HEK293 (cell line): ENCODE results near the gene LBX2.

Experiments
- CTCF ChIA-PET: fragments of 350-600 bp; formaldehyde crosslinking; extraction: SDS; loops from one replicate; lab custom pipeline; 2021; ENCODE audit warnings: antibody characterized with exemption; lab: Yijun Ruan, JAX
- POLR2A ChIA-PET: fragments of 300-600 bp; formaldehyde crosslinking; extraction: SDS; loops from one replicate; lab custom pipeline; 2020; ENCODE audit warnings: antibody characterized with exemption, inconsistent platforms; lab: Yijun Ruan, JAX
- H3K27ac ChIP-seq: fragments of 200-500 bp; sonication (Bioruptor generic); 2 replicates; pipeline ENCODE4 v1.5.1; 2014; ENCODE audit warnings: low read depth, low read length, control low read depth, inconsistent platforms; ENCODE audit errors: extremely low read depth
- H3K36me3 ChIP-seq, 2 experiments: fragments of 200-500 bp in 1 of 2; sonication (Bioruptor generic) in 1 of 2; 1 replicate in 1 of 2; 2 replicates in 1 of 2; pipeline ENCODE4 v1.5.1; 2014 to 2017; ENCODE audit warnings: inconsistent platforms in 2 of 2, low read length in 2 of 2; ENCODE audit not compliant: control insufficient read depth in 2 of 2, insufficient read depth in 1 of 2
- H3K4me1 ChIP-seq: fragments of 200-500 bp; sonication (Bioruptor generic); 2 replicates; pipeline ENCODE4 v1.5.1; 2014; ENCODE audit warnings: mild to moderate bottlenecking, low read length, inconsistent platforms; ENCODE audit not compliant: control insufficient read depth, insufficient read depth
- H3K4me3 ChIP-seq: 2 replicates; pipeline ENCODE4 v1.5.1; 2011; ENCODE audit warnings: low read depth, mild to moderate bottlenecking, control low read depth, low read length, moderate library complexity
- H3K9me3 ChIP-seq: fragments of 200-500 bp; sonication (Bioruptor generic); 2 replicates; pipeline ENCODE4 v1.5.1; 2014; ENCODE audit warnings: low read depth, low read length, inconsistent platforms; ENCODE audit not compliant: control insufficient read depth, insufficient read depth
- BCL6B ChIP-seq: fragments of 450-650 bp; formaldehyde crosslinking; IDR thresholded peaks from 2 replicates; pipeline ENCODE4 v1.5.1; 2017; ENCODE audit warnings: missing biosample characterization, missing genetic modification characterization
- PBX3 ChIP-seq: sonication (generic); formaldehyde crosslinking; IDR thresholded peaks from 2 replicates; pipeline ENCODE4 v1.8.1; 2022; ENCODE audit warnings: mild to moderate bottlenecking, moderate library complexity, missing genetic modification reagents
- ZBTB44 ChIP-seq: fragments of 450-650 bp; IDR thresholded peaks from 2 replicates; pipeline ENCODE4 v1.5.1; 2018; ENCODE audit warnings: missing biosample characterization, mild to moderate bottlenecking, missing genetic modification characterization
- ZIC2 ChIP-seq: fragments of 450-650 bp; formaldehyde crosslinking; IDR thresholded peaks from 2 replicates; pipeline ENCODE4 v1.5.1; 2016; ENCODE audit warnings: missing biosample characterization, missing genetic modification characterization
- ZNF248 ChIP-seq: fragments of 450-650 bp; formaldehyde crosslinking; IDR thresholded peaks from 2 replicates; pipeline ENCODE4 v1.5.1; 2017; ENCODE audit warnings: missing biosample characterization, missing genetic modification characterization
- ZNF404 ChIP-seq: fragments of 450-650 bp; formaldehyde crosslinking; IDR thresholded peaks from 2 replicates; pipeline ENCODE4 v1.5.1; 2017; ENCODE audit warnings: missing biosample characterization, missing genetic modification characterization
- ZNF488 ChIP-seq: fragments of 450-650 bp; formaldehyde crosslinking; IDR thresholded peaks from 2 replicates; pipeline ENCODE4 v1.5.1; 2016; ENCODE audit warnings: missing biosample characterization, missing genetic modification characterization
- ZNF530 ChIP-seq: fragments of 450-650 bp; formaldehyde crosslinking; IDR thresholded peaks from 2 replicates; pipeline ENCODE4 v1.5.1; 2016; ENCODE audit warnings: low read depth, missing biosample characterization, missing genetic modification characterization
- ZNF548 ChIP-seq: fragments of 450-650 bp; formaldehyde crosslinking; IDR thresholded peaks from 2 replicates; pipeline ENCODE4 v1.5.1; 2016; ENCODE audit warnings: missing biosample characterization, missing genetic modification characterization
- ZNF558 ChIP-seq: fragments of 450-650 bp; formaldehyde crosslinking; IDR thresholded peaks from 2 replicates; pipeline ENCODE4 v1.5.1; 2016; ENCODE audit warnings: missing biosample characterization, missing genetic modification characterization
- ZNF626 ChIP-seq: fragments of 450-650 bp; sonication (Bioruptor Pico); formaldehyde crosslinking; IDR thresholded peaks from 2 replicates; pipeline ENCODE4 v1.5.1; 2018; ENCODE audit warnings: missing biosample characterization, missing genetic modification characterization, inconsistent platforms
- ZNF677 ChIP-seq: fragments of 450-650 bp; IDR thresholded peaks from 2 replicates; pipeline ENCODE4 v1.5.0; 2018; ENCODE audit warnings: missing biosample characterization, mild to moderate bottlenecking, missing genetic modification characterization, moderate library complexity
- ZNF704 ChIP-seq: fragments of 450-650 bp; formaldehyde crosslinking; IDR thresholded peaks from 2 replicates; pipeline ENCODE4 v1.5.1; 2016; ENCODE audit warnings: missing biosample characterization, missing genetic modification characterization

Gene LBX2

GRCh38 chr2:74474481-74474880, 24.9 kb downstream of the LBX2 start:
- Histone ChIP-seq H3K9me3 (no peaks in the 10 kb centered on the region), H3K36me3 (peaks cover 40 to 45% of the 10 kb centered on the region in 2 experiments), H3K27ac (no peak overlapping the region), H3K4me3 (no peak overlapping the region), H3K4me1 (0 out of 2 replicates have a peak, but pooled peaks cover 2% of the 10 kb centered on the region)
- ChIA-PET POLR2A (interaction anchor here (0.7 to 4.0 kb wide), 4 partner anchors 16 to 73 kb away, joined by 5 to 44 read pairs (median 8); partner anchors contain the start of genes DQX1 and WBP1), CTCF (interaction anchor here (0.6 to 1.5 kb wide), 6 partner anchors 9 to 101 kb away, joined by 3 to 7 read pairs (median 3); no protein-coding TSS in a partner anchor)
- TF ChIP-seq ZIC2 (tag by site-specific recombination) (peak; percentile 25; the same call in 1 of the 2 replicates), ZNF530 (tag by site-specific recombination) (no peak)

- peak overlapping the region; percentile 55 for H3K4me3 ChIP-seq
- H3K4me1 ChIP-seq, result 0 out of 2 replicates have a peak, but pooled peaks cover 2% of the 10 kb centered on the region
- peaks cover 24 to 36% of the 10 kb centered on the region in 2 experiments for H3K36me3 ChIP-seq
- CTCF ChIA-PET, result interaction anchor here (0.6 to 1.5 kb wide), 5 partner anchors 10 to 195 kb away, joined by 3 to 14 read pairs (median 3); partner anchors contain the start of genes CCDC142, INO80B and TTC31
- no peaks in the 10 kb centered on the region for H3K9me3 ChIP-seq
- H3K27ac ChIP-seq, result peak overlapping the region; percentile 87
- no peak for TF ChIP-seq ZNF248 (tag by site-specific recombination)
- TF ChIP-seq ZNF548 (tag by site-specific recombination), result no peak
- no peak for TF ChIP-seq ZNF404 (tag by site-specific recombination)
- no peak for TF ChIP-seq ZNF704
- TF ChIP-seq ZNF626 (tag by site-specific recombination), result no peak
- no peak for TF ChIP-seq ZNF488 (tag by site-specific recombination)
- TF ChIP-seq ZBTB44 (tag by site-specific recombination), result no peak
- TF ChIP-seq BCL6B (tag by site-specific recombination), result no peak
- no peak for TF ChIP-seq ZNF558 (tag by site-specific recombination)
- no peak for TF ChIP-seq ZNF677 (tag by site-specific recombination)
- no peak for TF ChIP-seq PBX3 (CRISPR knock-in tag)
- POLR2A ChIA-PET, result interaction anchor here (0.8 to 4.0 kb wide), 10 partner anchors 9 to 117 kb away, joined by 3 to 44 read pairs (median 4); partner anchors contain the start of genes AUP1, CCDC142, HTRA2 and INO80B
Measured at GRCh38 chr2:74472945-74473258, 26.5 kb downstream of the LBX2 start.
